Measurements from ENCODE around the gene GRM2.
A peak's percentile ranks its signal among the peaks of the same experiment; 100 is the strongest.
"Not testable (repeated sequence)": the region's sequence is repeated elsewhere in the genome, so short reads cannot be mapped to it uniquely, and the experiment has no call there.

The GRM2 gene

DNA sequence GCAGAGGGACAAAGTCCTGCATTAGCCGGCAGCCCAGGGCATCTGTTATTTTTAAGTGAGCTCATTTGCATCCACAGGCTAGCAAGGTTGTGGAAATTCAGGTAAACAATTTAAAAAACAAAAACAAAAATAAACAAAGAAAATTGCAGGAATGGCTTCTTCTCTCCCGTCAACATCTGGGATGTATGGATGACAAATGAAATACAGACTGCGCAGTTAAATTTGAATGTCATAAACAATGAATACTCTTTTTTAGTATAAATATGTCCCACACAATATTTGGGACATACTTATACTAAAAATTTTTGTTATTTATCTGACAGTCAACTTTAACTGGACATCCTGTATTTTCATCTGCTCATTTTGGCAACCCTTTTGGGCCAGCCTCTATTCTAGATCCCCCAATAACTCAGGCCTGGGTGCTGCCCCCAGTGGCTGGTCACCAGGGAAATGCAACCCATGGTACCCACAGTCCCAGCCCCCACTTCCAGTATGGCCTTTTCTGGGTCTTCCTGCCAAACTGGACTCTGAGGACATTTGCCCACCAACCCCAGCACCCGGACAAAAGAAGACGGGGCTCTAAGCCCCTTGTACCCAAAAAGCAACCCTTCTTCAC is 12.7 kb downstream of the GRM2 start:
- H3K4me3 Mint-ChIP-seq = no peak overlapping the region
- no peaks in the 10 kb centered on the region for H3K36me3 Mint-ChIP-seq
- no peak overlapping the region for H3K27ac Mint-ChIP-seq
- no peaks in the 10 kb centered on the region for H3K9me3 Mint-ChIP-seq
- peaks cover 21% of the 10 kb centered on the region for H3K4me1 Mint-ChIP-seq
- ATAC-seq = no peak
- no peaks in the 10 kb centered on the region for H3K27me3 Mint-ChIP-seq

- Mint-ChIP-seq H3K27me3 (no peaks in the 10 kb centered on the region), H3K4me1 (peaks cover 21% of the 10 kb centered on the region), H3K9me3 (no peaks in the 10 kb centered on the region), H3K4me3 (no peak overlapping the region), H3K36me3 (no peaks in the 10 kb centered on the region), H3K27ac (peak overlapping the region; percentile 14)
- ATAC-seq = no peak
These were observed 13.6 kb downstream of the GRM2 start for GRCh38 chr3:51720292-51721061.

DNA sequence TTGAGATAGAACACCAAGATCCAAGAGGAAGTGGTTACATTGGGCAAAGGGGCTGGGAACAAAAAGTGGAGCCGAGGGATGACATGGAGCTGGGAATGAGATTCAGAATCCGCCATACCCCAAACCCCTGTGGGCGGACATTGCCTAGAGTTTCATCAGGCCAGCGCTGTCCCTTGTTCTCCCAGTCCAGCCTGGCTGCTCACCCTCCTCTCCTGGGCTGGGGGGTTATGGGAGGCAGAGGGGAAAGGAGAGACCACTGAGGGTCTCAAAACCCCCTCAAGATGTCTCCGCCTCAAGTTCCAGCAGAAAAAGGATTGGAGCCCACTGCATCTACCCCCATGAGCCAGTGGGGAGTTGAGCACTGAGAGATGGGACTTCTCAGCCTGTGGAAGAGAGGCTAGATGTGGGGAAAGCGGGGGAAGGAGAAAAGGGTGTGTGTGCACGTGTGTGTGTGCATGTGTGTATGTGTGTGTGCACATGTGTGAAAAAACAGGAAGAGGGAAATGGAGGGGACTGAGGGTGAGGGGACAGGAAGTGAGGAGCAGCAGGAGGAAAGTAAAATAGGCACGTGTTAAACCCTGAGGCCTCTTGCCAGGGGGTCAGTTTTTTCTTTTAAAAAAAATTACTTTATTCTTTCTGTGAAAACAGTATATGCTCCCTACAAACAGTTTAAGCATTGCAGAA is 14.3 kb downstream of the GRM2 start:
- peak overlapping the region; percentile 14 for H3K27ac Mint-ChIP-seq
- no peak overlapping the region for H3K4me3 Mint-ChIP-seq
- no peak for ATAC-seq

DNA sequence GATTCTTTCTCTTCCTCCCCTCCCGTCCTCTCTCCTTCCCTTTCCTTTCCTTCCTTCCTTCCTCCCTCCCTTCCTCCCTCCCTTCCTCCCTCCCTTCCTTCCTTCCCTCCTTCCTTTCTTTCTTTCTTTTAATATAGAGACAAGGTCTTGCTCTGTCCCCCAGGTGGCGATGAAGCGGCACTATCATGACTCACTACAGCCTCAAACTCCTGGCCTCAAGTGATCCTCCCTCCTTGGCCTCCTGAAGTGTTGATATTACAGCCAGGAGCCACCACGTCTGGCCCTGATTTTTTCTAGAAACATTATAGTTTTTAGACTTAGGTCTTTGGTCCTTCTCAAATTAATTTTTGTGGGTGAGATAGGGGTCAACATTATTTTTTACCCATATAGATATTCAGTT is 15.5 kb downstream of the GRM2 start:
- no peaks in the 10 kb centered on the region for H3K36me3 Mint-ChIP-seq
- no peak overlapping the region for H3K4me3 Mint-ChIP-seq
- no peaks in the 10 kb centered on the region for H3K9me3 Mint-ChIP-seq
- no peak overlapping the region for H3K27ac Mint-ChIP-seq
- H3K4me1 Mint-ChIP-seq = peaks cover 21% of the 10 kb centered on the region
- H3K27me3 Mint-ChIP-seq = no peaks in the 10 kb centered on the region
- no peak for ATAC-seq

More for the DNA sequence above, 14.3 kb downstream of the GRM2 start:
- Mint-ChIP-seq H3K9me3 (no peaks in the 10 kb centered on the region), H3K36me3 (no peaks in the 10 kb centered on the region), H3K4me1 (peaks cover 21% of the 10 kb centered on the region), H3K27me3 (no peaks in the 10 kb centered on the region)

- no peaks in the 10 kb centered on the region for H3K27me3 Mint-ChIP-seq
- H3K36me3 Mint-ChIP-seq = no peaks in the 10 kb centered on the region
- no peaks in the 10 kb centered on the region for H3K4me1 Mint-ChIP-seq
- no peak for ATAC-seq
- no peaks in the 10 kb centered on the region for H3K9me3 Mint-ChIP-seq
- no peak overlapping the region for H3K4me3 Mint-ChIP-seq
- H3K27ac Mint-ChIP-seq = no peak overlapping the region
These were observed 20.6 kb downstream of the GRM2 start for GRCh38 chr3:51727500-51727899.

DNA sequence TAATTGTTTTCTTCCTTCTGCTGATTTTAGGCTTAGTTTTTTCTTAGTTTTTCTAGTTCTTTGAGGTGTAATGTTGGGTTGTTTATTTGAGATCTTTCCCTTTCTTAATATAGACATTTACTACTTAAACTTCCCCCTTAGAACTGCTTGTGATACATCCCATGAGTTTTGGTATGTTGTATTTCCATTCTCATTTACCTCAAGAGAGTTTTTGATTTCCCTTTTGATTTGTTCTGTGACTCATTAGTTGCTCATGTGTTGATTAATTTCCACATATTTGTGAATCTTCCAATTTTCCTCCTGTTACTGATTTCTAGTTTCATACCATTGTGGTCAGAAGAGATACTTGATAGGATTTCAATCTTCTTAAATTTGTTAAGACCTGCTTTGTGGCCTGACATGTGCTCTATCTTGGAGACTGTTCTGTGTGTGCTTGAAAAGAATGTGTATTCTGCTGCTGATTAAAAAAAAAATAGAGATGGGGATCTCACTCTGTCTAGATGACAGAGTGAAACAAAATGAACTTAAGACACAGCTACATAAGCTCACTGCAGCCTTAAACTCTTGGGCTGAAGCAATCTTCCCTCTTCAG is 22.3 kb downstream of the GRM2 start:
- Mint-ChIP-seq H3K4me3 (no peak overlapping the region), H3K36me3 (no peaks in the 10 kb centered on the region), H3K27ac (no peak overlapping the region), H3K9me3 (peaks cover 4% of the 10 kb centered on the region), H3K27me3 (peaks cover 7% of the 10 kb centered on the region), H3K4me1 (no peaks in the 10 kb centered on the region)
- ATAC-seq = no peak

- no peaks in the 10 kb centered on the region for H3K36me3 Mint-ChIP-seq
- H3K27me3 Mint-ChIP-seq = peaks cover 40% of the 10 kb centered on the region
- no peaks in the 10 kb centered on the region for H3K4me1 Mint-ChIP-seq
- H3K4me3 Mint-ChIP-seq = no peak overlapping the region
- no peak overlapping the region for H3K27ac Mint-ChIP-seq
- no peak for ATAC-seq
- H3K9me3 Mint-ChIP-seq = peaks cover 5% of the 10 kb centered on the region
These were observed 27.1 kb downstream of the GRM2 start for GRCh38 chr3:51733859-51734571.

GRCh38 chr3:51734572-51734907 is 27.7 kb downstream of the GRM2 start:
- no peaks in the 10 kb centered on the region for H3K36me3 Mint-ChIP-seq
- no peak overlapping the region for H3K27ac Mint-ChIP-seq
- H3K4me3 Mint-ChIP-seq = no peak overlapping the region
- peak; percentile 50 for ATAC-seq
- peaks cover 45% of the 10 kb centered on the region for H3K27me3 Mint-ChIP-seq
- peaks cover 5% of the 10 kb centered on the region for H3K9me3 Mint-ChIP-seq
- H3K4me1 Mint-ChIP-seq = no peaks in the 10 kb centered on the region

- H3K4me3 Mint-ChIP-seq = no peak overlapping the region
- peaks cover 5% of the 10 kb centered on the region for H3K9me3 Mint-ChIP-seq
- H3K27me3 Mint-ChIP-seq = peaks cover 50% of the 10 kb centered on the region
- no peaks in the 10 kb centered on the region for H3K4me1 Mint-ChIP-seq
- no peak for ATAC-seq
- no peaks in the 10 kb centered on the region for H3K36me3 Mint-ChIP-seq
- H3K27ac Mint-ChIP-seq = no peak overlapping the region
These were observed 28.2 kb downstream of the GRM2 start for GRCh38 chr3:51735039-51735438.

GRCh38 chr3:51735950-51736349 is 29.1 kb downstream of the GRM2 start:
- no peak for ATAC-seq
- H3K27me3 Mint-ChIP-seq = peaks cover 57% of the 10 kb centered on the region
- peaks cover 5% of the 10 kb centered on the region for H3K9me3 Mint-ChIP-seq
- no peaks in the 10 kb centered on the region for H3K4me1 Mint-ChIP-seq
- H3K36me3 Mint-ChIP-seq = no peaks in the 10 kb centered on the region
- no peak overlapping the region for H3K4me3 Mint-ChIP-seq
- no peak overlapping the region for H3K27ac Mint-ChIP-seq

DNA sequence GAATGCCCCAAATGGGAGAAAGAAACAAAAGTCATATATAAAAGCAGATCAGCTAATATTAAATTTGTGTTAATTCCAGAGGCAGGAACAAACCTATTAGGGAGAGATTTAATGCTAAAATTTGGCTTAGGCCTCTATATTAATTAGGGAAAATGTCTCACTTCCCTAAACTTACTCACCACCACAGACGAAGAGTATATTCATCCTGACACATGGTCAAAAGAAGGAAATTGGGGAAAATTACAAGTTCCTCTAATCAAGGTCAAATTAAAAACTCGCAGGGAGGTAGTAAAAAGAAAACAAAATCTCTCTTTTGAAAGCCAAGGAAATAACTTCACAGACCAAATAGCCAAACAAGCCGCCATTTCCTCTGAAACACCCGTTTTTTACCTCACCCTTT is 32.2 kb downstream of the GRM2 start:
- Mint-ChIP-seq H3K9me3 (peaks cover under 1% of the 10 kb centered on the region), H3K27ac (no peak overlapping the region), H3K27me3 (peaks cover 50% of the 10 kb centered on the region), H3K36me3 (no peaks in the 10 kb centered on the region), H3K4me3 (no peak overlapping the region), H3K4me1 (peaks cover 7% of the 10 kb centered on the region)
- ATAC-seq = no peak

DNA sequence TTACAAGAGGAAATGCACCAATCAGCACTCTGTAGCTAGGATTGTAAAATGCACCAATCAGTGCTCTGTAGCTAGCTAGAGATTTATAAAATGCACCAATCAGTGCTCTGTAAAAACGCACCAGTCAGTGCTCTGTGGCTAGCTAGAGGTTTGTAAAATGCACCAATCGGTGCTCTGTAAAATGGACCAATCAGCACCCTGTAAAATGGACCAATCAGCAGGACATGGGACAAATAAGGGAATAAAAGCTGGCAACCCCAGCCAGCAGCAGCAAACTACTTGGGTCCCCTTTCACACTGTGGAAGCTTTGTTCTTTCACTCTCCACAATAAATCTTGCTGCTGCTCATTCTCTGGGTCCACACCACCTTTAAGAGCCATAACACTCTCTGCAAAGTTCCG is 35.5 kb downstream of the GRM2 start:
- not testable (repeated sequence) for H3K4me1 Mint-ChIP-seq, ATAC-seq, H3K27ac Mint-ChIP-seq, H3K36me3 Mint-ChIP-seq, H3K4me3 Mint-ChIP-seq, H3K9me3 Mint-ChIP-seq
- H3K27me3 Mint-ChIP-seq = peaks cover 34% of the 10 kb centered on the region

- not testable (repeated sequence) for H3K36me3 Mint-ChIP-seq, H3K27ac Mint-ChIP-seq, ATAC-seq, H3K9me3 Mint-ChIP-seq, H3K4me3 Mint-ChIP-seq, H3K4me1 Mint-ChIP-seq
- H3K27me3 Mint-ChIP-seq = peaks cover 27% of the 10 kb centered on the region
These were observed 36.1 kb downstream of the GRM2 start for GRCh38 chr3:51742978-51743377.

DNA sequence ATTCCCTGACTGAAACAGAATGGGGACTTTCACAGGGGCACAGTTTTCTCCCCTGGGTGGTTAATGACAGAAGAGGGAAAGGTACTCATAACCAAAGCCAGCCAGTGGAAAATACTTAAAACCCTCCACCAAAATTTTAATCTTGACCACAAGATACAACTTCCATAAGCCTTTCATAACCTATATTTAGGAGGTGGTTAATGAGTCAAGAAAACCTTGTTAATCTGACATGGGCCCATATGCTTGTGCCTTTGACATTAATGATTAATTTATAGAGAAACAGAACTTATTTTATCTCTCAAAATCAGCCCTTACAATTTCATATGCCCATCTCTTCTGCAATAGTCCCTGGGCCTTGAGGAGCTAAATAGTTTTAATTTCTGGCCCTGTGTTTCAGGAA is 41.0 kb downstream of the GRM2 start:
- H3K4me3 Mint-ChIP-seq = no peak overlapping the region
- H3K27me3 Mint-ChIP-seq = no peaks in the 10 kb centered on the region
- H3K4me1 Mint-ChIP-seq = peaks cover 22% of the 10 kb centered on the region
- no peaks in the 10 kb centered on the region for H3K36me3 Mint-ChIP-seq
- no peak overlapping the region for H3K27ac Mint-ChIP-seq
- no peaks in the 10 kb centered on the region for H3K9me3 Mint-ChIP-seq
- no peak for ATAC-seq

- Mint-ChIP-seq H3K36me3 (no peaks in the 10 kb centered on the region), H3K27ac (no peak overlapping the region), H3K4me3 (no peak overlapping the region), H3K9me3 (no peaks in the 10 kb centered on the region), H3K27me3 (no peaks in the 10 kb centered on the region), H3K4me1 (peaks cover 17% of the 10 kb centered on the region)
- no peak for ATAC-seq
These were observed 41.5 kb downstream of the GRM2 start for GRCh38 chr3:51748327-51748726.

Data from stimulated activated memory B cell treated with anti-CD40 and anti-IgM and Interleukin-4, amounts not matched to agents 10 μg/mL and 1 μg/mL and 100 μg/mL, for 72 hours (primary cell).